ENCODE results near the gene ATP9B. TPM values are rescaled to one million over a fixed set of nuclear protein-coding genes. Genes with fewer than 3 reads are reported as not detected.

ATP9B gene
- total RNA-seq, 1 experiment from 2014 or later: 20.9 TPM

- H3K9me3 Mint-ChIP-seq: peaks cover 15 to 30% of the 10 kb centered on the region in 2 experiments
- Histone ChIP-seq H3K23ac (ENCODE audit: insufficient read length, low read depth, low read length) (no peak overlapping the region), H4K20me1 (ENCODE audit: control insufficient read depth, insufficient read depth, insufficient read length) (no peaks in the 10 kb centered on the region), H2BK12ac (ENCODE audit: insufficient read length, low read depth, low read length) (no peak overlapping the region), H2BK5ac (ENCODE audit: insufficient read length, low read length) (no peak overlapping the region), H3K23me2 (ENCODE audit: insufficient read length, low read depth, low read length, poor library complexity, severe bottlenecking) (no peaks in the 10 kb centered on the region), H4K8ac (replicated peaks; ENCODE audit: insufficient read length, low read depth, low read length) (no peak overlapping the region), H3K9ac (ENCODE audit: extremely low read depth, insufficient read length, low read length) (no peak overlapping the region), H3K4me1 (ENCODE audit: insufficient read depth, low read length) (no peaks in the 10 kb centered on the region), H2BK20ac (ENCODE audit: low read depth, low read length, poor library complexity, severe bottlenecking) (no peak overlapping the region), H3T11ph (ENCODE audit: low read length) (no peak overlapping the region), H2AFZ (ENCODE audit: low read length) (no peak overlapping the region), H3K79me2 (ENCODE audit: insufficient read depth, low read length) (no peaks in the 10 kb centered on the region), H3K9me3 (ENCODE audit: control insufficient read depth, low read depth, low read length) (no peaks in the 10 kb centered on the region), H3K4me2 (ENCODE audit: insufficient read depth, insufficient read length, low read length) (no peak overlapping the region), H3K79me1 (ENCODE audit: insufficient read depth, low read depth, low read length, poor library complexity, severe bottlenecking) (no peaks in the 10 kb centered on the region), H4K5ac (ENCODE audit: insufficient read length, low read depth, low read length) (no peak overlapping the region), H2BK15ac (ENCODE audit: low read depth, low read length) (no peak overlapping the region), H3K4ac (ENCODE audit: low read depth, low read length) (no peak overlapping the region), H2BK120ac (ENCODE audit: low read depth, low read length, poor library complexity, severe bottlenecking) (no peak overlapping the region), H3K18ac (ENCODE audit: insufficient read length, low read depth, low read length) (no peak overlapping the region), H3K27me3 (ENCODE audit: insufficient read depth, low read length) (no peaks in the 10 kb centered on the region), H3K14ac (ENCODE audit: insufficient read depth, low read length) (no peak overlapping the region), H2AK5ac (ENCODE audit: insufficient read length, low read length) (no peak overlapping the region), H3K27ac (ENCODE audit: insufficient read length, low read depth, low read length) (no peak overlapping the region), H3K56ac (ENCODE audit: insufficient read length, low read depth, low read length) (no peak overlapping the region), H4K91ac (ENCODE audit: insufficient read length, low read depth, low read length) (no peak overlapping the region)
- TF ChIP-seq, protein P1, sequence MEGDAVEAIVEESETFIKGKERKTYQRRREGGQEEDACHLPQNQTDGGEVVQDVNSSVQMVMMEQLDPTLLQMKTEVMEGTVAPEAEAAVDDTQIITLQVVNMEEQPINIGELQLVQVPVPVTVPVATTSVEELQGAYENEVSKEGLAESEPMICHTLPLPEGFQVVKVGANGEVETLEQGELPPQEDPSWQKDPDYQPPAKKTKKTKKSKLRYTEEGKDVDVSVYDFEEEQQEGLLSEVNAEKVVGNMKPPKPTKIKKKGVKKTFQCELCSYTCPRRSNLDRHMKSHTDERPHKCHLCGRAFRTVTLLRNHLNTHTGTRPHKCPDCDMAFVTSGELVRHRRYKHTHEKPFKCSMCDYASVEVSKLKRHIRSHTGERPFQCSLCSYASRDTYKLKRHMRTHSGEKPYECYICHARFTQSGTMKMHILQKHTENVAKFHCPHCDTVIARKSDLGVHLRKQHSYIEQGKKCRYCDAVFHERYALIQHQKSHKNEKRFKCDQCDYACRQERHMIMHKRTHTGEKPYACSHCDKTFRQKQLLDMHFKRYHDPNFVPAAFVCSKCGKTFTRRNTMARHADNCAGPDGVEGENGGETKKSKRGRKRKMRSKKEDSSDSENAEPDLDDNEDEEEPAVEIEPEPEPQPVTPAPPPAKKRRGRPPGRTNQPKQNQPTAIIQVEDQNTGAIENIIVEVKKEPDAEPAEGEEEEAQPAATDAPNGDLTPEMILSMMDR (conservative IDR thresholded peaks at IDR 0.05): no peak
- whole genome bisulfite sequencing (ENCODE audit: extremely low coverage, insufficient read length, low lambda C conversion rate): 100% methylated on average over 1 of the region's 5 CpGs
- H3K4me1 Mint-ChIP-seq: peaks cover 0 to 9% of the 10 kb centered on the region in 2 experiments; a peak in 2 of 4 replicates
- H3K27me3 Mint-ChIP-seq (ENCODE audit: low read depth): peaks cover 9% of the 10 kb centered on the region; the same call in 1 of the 2 replicates
- no peak overlapping the region for H3K27ac Mint-ChIP-seq
- DNase-seq: no peak
- peaks cover 0 to 4% (median 0%) of the 10 kb centered on the region in 3 experiments; a peak in 5 of 7 replicates for H3K36me3 Mint-ChIP-seq (ENCODE audit: insufficient read depth in 1 of 3, low read depth in 3 of 3)
- H3K4me3 Mint-ChIP-seq: no peak overlapping the region
Observed at GRCh38 chr18:79043288-79043687, 25.9 kb upstream of the ATP9B start.
